Mucosa of stomach (tissue), 1 donor: ENCODE measurements around the gene UBFD1.
"Not testable (repeated sequence)": the region's sequence is repeated elsewhere in the genome, so short reads cannot be mapped to it uniquely, and the experiment has no call there.

ENCODE experiments used
- H3K27me3 ChIP-seq: one replicate; pipeline ENCODE4 v1.7.0; 2013; ENCODE audit warnings: mild to moderate bottlenecking, low read length; ENCODE audit not compliant: control insufficient read depth, insufficient read depth
- H3K36me3 ChIP-seq: one replicate; pipeline ENCODE4 v1.7.0; 2013; ENCODE audit warnings: low read length; ENCODE audit not compliant: control insufficient read depth, insufficient read depth
- H3K4me1 ChIP-seq: one replicate; pipeline ENCODE4 v1.7.0; 2013; ENCODE audit warnings: mild to moderate bottlenecking, low read length; ENCODE audit not compliant: control insufficient read depth, insufficient read depth
- H3K4me3 ChIP-seq: one replicate; pipeline ENCODE4 v1.7.0; 2013; ENCODE audit warnings: low read length
- H3K9ac ChIP-seq: one replicate; pipeline ENCODE4 v1.7.0; 2013; ENCODE audit warnings: mild to moderate bottlenecking, low read length, moderate library complexity
- H3K9me3 ChIP-seq: one replicate; pipeline ENCODE4 v1.7.0; 2013; ENCODE audit warnings: mild to moderate bottlenecking, low read length, moderate library complexity; ENCODE audit not compliant: control insufficient read depth
- donor health status: Pancreatic carcinoma.

Gene UBFD1

DNA sequence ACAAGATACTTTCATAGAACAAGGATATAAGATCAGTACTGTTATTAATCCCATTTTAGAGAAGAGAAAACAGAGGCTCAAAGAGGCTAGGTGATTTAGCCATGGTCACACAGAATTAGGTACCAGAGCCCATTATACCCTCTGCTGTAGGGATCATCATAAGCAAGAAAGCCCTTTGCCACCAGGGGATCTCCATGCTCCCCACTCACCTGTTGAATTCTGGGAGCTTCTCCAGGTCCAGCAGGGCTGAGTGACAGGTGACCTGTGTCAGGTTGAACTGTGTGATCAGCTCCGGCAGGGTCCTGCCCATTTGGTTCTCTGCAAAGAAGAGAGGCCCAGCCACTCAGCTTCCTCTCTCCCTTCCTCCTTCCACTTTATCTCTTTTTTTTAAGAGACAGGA is 25.1 kb upstream of the UBFD1 start:
- Histone ChIP-seq H3K36me3 (no peaks in the 10 kb centered on the region), H3K27me3 (no peaks in the 10 kb centered on the region), H3K4me1 (no peaks in the 10 kb centered on the region), H3K9ac (no peak overlapping the region), H3K9me3 (no peaks in the 10 kb centered on the region), H3K4me3 (no peak overlapping the region)

DNA sequence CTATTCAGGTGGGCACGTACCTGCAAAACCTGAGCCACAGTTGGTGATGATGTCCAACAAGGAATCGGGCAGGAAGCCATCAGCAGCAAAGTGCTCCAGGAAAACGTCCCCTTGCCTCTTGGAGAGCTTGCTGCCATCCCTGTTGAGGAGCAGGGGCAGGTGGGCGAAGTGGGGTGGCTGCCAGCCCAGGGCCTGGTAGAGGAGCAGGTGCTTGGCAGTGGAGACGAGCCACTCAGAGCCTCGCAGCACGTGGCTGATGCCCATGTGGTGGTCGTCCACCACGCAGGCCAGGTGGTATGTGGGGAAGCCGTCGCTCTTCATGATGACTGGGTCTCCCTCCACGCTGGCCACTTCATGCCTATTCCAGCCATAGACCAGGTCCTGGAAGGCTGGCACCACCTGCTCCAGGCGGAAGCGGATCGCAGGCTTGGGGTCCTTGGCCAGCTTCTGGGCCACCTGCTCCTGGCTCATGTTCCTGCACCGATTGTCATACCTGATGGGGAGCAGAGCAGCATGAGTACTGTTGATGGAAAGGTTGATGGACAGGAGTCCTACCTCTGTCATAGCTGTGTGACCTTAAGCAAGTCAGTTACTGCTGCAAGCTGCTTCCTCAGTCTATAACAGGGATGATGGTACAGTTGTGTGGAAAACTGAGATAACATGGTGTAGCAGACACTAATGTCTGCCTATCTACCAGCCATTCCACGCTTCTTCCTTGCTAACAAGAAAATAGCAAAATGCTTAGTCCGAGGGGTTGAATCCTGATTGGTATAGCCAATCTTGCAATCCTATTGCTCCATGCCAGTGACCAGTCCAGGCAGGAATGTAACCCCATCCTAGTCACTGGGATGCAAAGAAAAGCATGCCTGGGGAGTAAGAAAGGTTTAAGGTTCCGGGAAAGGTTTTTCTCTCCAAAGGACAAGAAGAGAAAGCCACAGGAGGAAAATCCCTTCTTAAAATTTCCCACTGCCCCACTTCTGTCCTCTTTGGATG is 22.4 kb upstream of the UBFD1 start:
- no peak overlapping the region for H3K9ac ChIP-seq
- H3K27me3 ChIP-seq, result no peaks in the 10 kb centered on the region
- H3K9me3 ChIP-seq, result no peaks in the 10 kb centered on the region
- H3K4me1 ChIP-seq, result no peaks in the 10 kb centered on the region
- no peak overlapping the region for H3K4me3 ChIP-seq
- H3K36me3 ChIP-seq, result no peaks in the 10 kb centered on the region

DNA sequence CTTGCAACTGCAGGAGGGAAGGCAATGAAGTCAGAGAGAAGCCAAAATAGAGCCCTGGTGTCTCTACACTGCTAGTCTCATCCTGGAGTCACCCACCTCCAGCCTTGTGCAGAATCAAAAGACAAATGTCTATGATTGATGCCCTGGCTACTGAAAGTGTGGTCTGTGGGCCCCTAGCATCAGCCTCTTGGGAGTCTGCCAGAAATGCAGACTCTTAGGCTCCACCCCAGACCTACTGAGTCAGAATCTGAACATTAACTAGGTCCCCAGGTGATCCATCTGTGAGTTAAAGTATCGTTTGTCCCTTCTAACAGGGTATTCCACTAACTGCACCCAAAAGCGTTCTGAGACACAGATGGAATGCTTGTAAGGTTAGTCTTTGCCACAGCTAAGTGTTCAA is 21.6 kb upstream of the UBFD1 start:
- Histone ChIP-seq H3K27me3 (no peaks in the 10 kb centered on the region), H3K36me3 (no peaks in the 10 kb centered on the region), H3K4me1 (no peaks in the 10 kb centered on the region), H3K9ac (no peak overlapping the region), H3K9me3 (no peaks in the 10 kb centered on the region), H3K4me3 (no peak overlapping the region)

DNA sequence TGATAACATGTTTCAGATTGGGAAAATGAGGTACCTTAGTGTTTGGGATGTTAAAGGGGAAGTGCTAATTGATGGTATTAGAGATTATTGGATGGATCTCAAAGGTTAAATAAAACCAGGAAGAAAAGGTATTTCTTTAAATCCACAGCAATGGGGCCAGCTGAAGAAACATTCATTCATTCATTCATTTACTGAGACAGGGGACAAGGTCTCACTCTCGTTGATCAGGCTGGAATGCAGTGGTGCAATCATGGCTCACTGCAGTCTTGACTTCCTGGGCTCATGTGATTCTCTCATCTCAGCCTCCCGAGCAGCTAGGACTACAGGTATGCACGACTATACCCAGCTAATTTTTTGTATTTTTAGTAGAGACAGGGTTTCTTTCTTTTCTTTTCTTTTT is 20.1 kb upstream of the UBFD1 start:
- Histone ChIP-seq H3K9ac (no peak overlapping the region), H3K36me3 (no peaks in the 10 kb centered on the region), H3K9me3 (no peaks in the 10 kb centered on the region), H3K4me1 (no peaks in the 10 kb centered on the region), H3K4me3 (no peak overlapping the region), H3K27me3 (no peaks in the 10 kb centered on the region)

DNA sequence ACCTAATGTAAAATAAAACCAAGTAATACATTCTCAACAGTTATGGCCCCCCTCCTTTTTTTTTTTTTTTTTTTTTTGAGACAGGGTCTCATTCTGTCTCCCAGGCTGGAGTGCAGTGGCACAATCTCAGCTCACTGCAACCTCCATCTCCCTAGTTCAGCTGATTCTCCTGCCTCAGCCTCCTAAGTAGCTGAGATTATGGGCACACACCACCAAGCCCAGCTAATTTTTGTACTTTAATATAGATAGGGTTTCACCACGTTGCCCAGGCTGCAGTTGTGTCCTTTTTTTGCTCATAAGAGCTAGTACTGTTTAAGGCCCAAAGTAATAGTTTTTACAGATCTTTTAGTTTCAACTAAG is 18.6 kb upstream of the UBFD1 start:
- H3K9ac ChIP-seq, result no peak overlapping the region
- H3K9me3 ChIP-seq, result no peaks in the 10 kb centered on the region
- no peaks in the 10 kb centered on the region for H3K4me1 ChIP-seq
- no peak overlapping the region for H3K4me3 ChIP-seq
- H3K27me3 ChIP-seq, result no peaks in the 10 kb centered on the region
- no peaks in the 10 kb centered on the region for H3K36me3 ChIP-seq

DNA sequence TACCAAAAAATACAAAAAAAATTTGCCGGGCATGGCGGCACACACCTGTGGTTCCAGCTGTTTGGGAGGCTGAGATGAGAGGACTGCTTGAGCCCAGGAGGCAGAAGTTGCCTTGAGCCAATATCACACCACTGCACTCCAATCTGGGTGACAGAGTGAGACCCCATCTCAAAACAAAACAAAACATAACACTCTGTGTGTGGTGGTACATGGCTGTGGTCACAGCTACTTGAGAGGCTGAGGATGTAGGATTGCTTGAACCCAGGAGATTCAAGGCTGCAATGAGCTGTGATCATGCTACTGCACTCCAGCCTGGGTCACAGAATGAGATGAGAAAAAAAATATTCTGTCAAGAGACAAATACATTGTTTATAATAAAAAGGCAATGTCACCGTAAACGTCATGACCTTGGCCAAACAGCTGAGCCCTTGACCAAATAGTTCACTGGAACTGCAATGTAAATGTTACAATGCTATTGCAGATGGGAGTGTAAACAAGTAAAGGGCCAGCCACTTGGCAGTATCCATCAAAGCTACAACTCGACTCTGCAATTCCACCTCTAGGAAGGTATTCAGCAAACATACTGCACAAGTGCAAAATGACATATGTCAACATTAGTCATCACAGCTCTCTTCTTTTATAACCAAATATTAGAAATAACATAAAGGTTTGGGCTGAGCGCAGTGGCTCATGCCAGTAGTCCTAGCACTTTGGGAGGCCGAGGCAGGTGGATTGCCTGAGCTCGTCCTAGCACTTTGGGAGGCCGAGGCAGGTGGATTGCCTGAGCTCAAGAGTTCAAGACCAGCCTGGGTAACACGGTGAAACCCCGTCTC is 17.3 kb upstream of the UBFD1 start:
- H3K9me3 ChIP-seq, result no peaks in the 10 kb centered on the region
- no peaks in the 10 kb centered on the region for H3K4me1 ChIP-seq
- no peak overlapping the region for H3K4me3 ChIP-seq
- H3K27me3 ChIP-seq, result no peaks in the 10 kb centered on the region
- peaks cover under 1% of the 10 kb centered on the region for H3K36me3 ChIP-seq
- H3K9ac ChIP-seq, result no peak overlapping the region

DNA sequence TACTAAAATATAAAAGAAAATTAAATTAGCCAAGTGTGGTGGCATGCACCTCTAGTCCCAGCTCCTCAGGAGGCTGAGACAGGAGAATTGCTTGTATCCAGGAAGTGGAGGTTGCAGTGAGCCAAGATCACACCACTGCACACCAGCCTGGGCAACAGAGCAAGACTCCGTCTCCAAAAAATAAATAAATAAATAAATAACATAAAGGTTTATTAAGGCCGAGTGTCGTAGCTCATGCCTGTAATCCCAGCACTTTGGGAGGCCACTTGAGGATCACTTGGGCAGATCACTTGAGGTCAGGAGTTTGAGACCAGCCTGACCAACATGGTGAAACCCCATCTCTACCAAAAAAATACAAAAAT is 16.7 kb upstream of the UBFD1 start:
- H3K36me3 ChIP-seq, result not testable (repeated sequence)

DNA sequence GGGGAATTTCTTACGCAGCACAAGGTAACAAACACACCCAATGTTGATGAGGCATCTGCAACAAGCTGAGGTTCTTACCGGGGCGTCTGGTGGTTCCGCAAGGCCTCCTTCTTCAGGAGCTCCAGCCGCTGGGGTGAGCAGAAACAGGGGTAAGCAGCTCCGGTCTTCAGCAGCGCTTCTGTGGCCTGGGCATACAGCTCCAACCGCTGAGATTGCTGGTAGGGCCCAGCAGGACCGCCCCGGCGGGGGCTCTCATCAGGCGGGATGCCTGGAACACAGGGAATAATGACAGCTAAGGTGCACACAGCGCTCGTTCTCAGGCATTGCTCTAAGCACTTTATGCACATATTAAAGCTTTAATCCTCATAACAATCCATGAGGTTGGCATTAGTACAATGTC is 13.1 kb upstream of the UBFD1 start:
- H3K4me1 ChIP-seq, result no peaks in the 10 kb centered on the region
- H3K36me3 ChIP-seq, result peaks cover 15% of the 10 kb centered on the region
- H3K27me3 ChIP-seq, result no peaks in the 10 kb centered on the region
- H3K9ac ChIP-seq, result no peak overlapping the region
- H3K4me3 ChIP-seq, result no peak overlapping the region
- H3K9me3 ChIP-seq, result no peaks in the 10 kb centered on the region

More for the DNA sequence above, 16.7 kb upstream of the UBFD1 start:
- not testable (repeated sequence) for H3K4me1 ChIP-seq, H3K4me3 ChIP-seq, H3K27me3 ChIP-seq, H3K9ac ChIP-seq, H3K9me3 ChIP-seq

DNA sequence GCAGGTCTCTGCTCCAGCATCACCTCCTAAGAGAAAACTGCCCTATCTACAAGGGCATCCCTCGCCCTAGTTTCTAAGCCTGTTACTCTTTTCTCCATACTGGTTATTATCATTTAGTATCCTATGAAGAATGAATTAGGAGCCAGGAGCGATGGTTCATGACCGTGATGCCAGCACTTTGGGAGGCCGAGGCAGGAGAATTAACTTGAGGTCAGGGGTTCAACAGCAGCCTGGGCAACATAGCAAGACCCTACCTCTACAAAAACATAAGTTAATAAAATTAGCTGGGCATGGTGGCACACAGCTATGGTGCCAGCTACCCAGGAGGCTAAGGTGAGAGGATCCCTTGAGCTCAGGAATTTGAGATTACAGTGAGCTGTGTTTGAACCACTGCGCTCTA is 7.6 kb upstream of the UBFD1 start:
- Histone ChIP-seq H3K27me3 (no peaks in the 10 kb centered on the region), H3K4me3 (no peak overlapping the region), H3K36me3 (peaks cover 15% of the 10 kb centered on the region), H3K9ac (no peak overlapping the region), H3K9me3 (no peaks in the 10 kb centered on the region), H3K4me1 (no peaks in the 10 kb centered on the region)

DNA sequence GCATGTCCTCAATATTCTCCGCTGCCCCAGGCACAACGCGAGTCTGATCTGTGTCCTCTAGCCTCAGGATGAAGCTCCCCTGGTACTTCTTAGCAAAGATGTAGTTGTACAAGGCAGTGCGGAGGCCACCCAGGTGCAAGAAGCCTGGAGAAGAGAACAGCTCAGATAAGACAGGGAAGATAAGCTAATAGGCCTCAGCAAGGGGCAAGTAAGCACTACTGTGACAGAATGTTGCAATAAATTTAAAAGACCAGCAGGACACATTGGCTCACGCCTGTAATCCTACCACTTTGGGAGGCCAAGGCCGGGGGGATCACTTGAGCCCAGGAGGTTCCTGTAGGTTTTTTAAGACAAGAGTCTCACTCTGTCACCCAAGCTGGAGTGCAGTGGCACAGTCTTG is 5.4 kb upstream of the UBFD1 start:
- Histone ChIP-seq H3K4me1 (peaks cover 8% of the 10 kb centered on the region), H3K27me3 (no peaks in the 10 kb centered on the region), H3K9ac (no peak overlapping the region), H3K36me3 (peaks cover 7% of the 10 kb centered on the region), H3K9me3 (no peaks in the 10 kb centered on the region), H3K4me3 (no peak overlapping the region)

DNA sequence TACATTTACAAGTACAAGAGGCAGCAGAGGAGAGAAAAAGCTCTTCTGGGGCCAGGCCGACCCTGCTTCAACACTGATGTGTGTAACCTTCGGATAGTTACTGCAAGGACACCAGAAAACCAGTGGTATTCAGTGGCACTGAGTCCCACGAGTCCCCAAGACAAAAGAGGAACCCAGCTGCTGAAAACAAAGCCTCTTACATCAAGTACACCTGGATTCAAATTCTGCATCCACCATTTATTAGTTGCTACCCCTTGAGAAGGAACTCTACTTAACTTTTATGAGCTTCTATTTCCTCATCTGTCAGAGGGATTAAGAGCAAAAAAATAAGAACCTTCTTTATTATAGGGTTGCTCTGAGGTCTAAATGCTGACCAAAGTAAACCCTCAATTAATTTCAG is 3.0 kb upstream of the UBFD1 start:
- Histone ChIP-seq H3K27me3 (no peaks in the 10 kb centered on the region), H3K9me3 (no peaks in the 10 kb centered on the region), H3K4me3 (no peak overlapping the region), H3K9ac (no peak overlapping the region), H3K36me3 (no peaks in the 10 kb centered on the region), H3K4me1 (peaks cover 13% of the 10 kb centered on the region)
